Measurements from ENCODE around the gene NCK2. TPM values are rescaled to one million over a fixed set of nuclear protein-coding genes. Genes with fewer than 3 reads are reported as not detected.

The NCK2 gene
- total RNA-seq, 1 experiment from 2014 or later: 49.2 TPM

- Histone ChIP-seq H4K5ac (ENCODE audit: insufficient read length, low read depth, low read length) (no peak overlapping the region), H3K23ac (ENCODE audit: insufficient read length, low read depth, low read length) (no peak overlapping the region), H3K9ac (ENCODE audit: extremely low read depth, insufficient read length, low read length) (no peak overlapping the region), H3K18ac (ENCODE audit: insufficient read length, low read depth, low read length) (no peak overlapping the region), H4K8ac (replicated peaks; ENCODE audit: insufficient read length, low read depth, low read length) (no peak overlapping the region), H2AFZ (ENCODE audit: low read length) (no peak overlapping the region), H3K79me2 (ENCODE audit: insufficient read depth, low read length) (no peaks in the 10 kb centered on the region), H3K4me2 (ENCODE audit: insufficient read depth, insufficient read length, low read length) (no peak overlapping the region), H2AK5ac (ENCODE audit: insufficient read length, low read length) (no peak overlapping the region), H3K4ac (ENCODE audit: low read depth, low read length) (no peak overlapping the region), H2BK12ac (ENCODE audit: insufficient read length, low read depth, low read length) (no peak overlapping the region), H4K91ac (ENCODE audit: insufficient read length, low read depth, low read length) (no peak overlapping the region), H2BK120ac (ENCODE audit: low read depth, low read length, poor library complexity, severe bottlenecking) (no peak overlapping the region), H3K14ac (ENCODE audit: insufficient read depth, low read length) (no peak overlapping the region), H3K56ac (ENCODE audit: insufficient read length, low read depth, low read length) (no peak overlapping the region), H3K27me3 (ENCODE audit: insufficient read depth, low read length) (no peaks in the 10 kb centered on the region), H4K20me1 (ENCODE audit: control insufficient read depth, insufficient read depth, insufficient read length) (no peaks in the 10 kb centered on the region), H3K9me3 (ENCODE audit: control insufficient read depth, low read depth, low read length) (no peaks in the 10 kb centered on the region), H3T11ph (ENCODE audit: low read length) (no peak overlapping the region), H3K4me1 (ENCODE audit: insufficient read depth, low read length) (peaks cover 2% of the 10 kb centered on the region; the same call in 1 of the 2 replicates), H3K27ac (ENCODE audit: insufficient read length, low read depth, low read length) (no peak overlapping the region), H3K79me1 (ENCODE audit: insufficient read depth, low read depth, low read length, poor library complexity, severe bottlenecking) (no peaks in the 10 kb centered on the region), H2BK15ac (ENCODE audit: low read depth, low read length) (no peak overlapping the region), H2BK20ac (ENCODE audit: low read depth, low read length, poor library complexity, severe bottlenecking) (no peak overlapping the region), H2BK5ac (ENCODE audit: insufficient read length, low read length) (no peak overlapping the region), H3K23me2 (ENCODE audit: insufficient read length, low read depth, low read length, poor library complexity, severe bottlenecking) (no peaks in the 10 kb centered on the region)
- H3K36me3 Mint-ChIP-seq (ENCODE audit: insufficient read depth in 1 of 3, low read depth in 3 of 3): no peaks in the 10 kb centered on the region
- no peak overlapping the region for H3K4me3 Mint-ChIP-seq
- H3K9me3 Mint-ChIP-seq: no peaks in the 10 kb centered on the region
- WGBS (ENCODE audit: extremely low coverage, insufficient read length, low lambda C conversion rate): no CpG with 5 or more reads among the region's 5 CpGs
- H3K27me3 Mint-ChIP-seq (ENCODE audit: low read depth): peaks cover 8% of the 10 kb centered on the region
- TF ChIP-seq, protein P1, sequence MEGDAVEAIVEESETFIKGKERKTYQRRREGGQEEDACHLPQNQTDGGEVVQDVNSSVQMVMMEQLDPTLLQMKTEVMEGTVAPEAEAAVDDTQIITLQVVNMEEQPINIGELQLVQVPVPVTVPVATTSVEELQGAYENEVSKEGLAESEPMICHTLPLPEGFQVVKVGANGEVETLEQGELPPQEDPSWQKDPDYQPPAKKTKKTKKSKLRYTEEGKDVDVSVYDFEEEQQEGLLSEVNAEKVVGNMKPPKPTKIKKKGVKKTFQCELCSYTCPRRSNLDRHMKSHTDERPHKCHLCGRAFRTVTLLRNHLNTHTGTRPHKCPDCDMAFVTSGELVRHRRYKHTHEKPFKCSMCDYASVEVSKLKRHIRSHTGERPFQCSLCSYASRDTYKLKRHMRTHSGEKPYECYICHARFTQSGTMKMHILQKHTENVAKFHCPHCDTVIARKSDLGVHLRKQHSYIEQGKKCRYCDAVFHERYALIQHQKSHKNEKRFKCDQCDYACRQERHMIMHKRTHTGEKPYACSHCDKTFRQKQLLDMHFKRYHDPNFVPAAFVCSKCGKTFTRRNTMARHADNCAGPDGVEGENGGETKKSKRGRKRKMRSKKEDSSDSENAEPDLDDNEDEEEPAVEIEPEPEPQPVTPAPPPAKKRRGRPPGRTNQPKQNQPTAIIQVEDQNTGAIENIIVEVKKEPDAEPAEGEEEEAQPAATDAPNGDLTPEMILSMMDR (conservative IDR thresholded peaks at IDR 0.05): no peak
- H3K27ac Mint-ChIP-seq: no peak overlapping the region
- DNase-seq: no peak
- H3K4me1 Mint-ChIP-seq: peaks cover 11 to 13% of the 10 kb centered on the region in 2 experiments
These were observed 32.4 kb upstream of the NCK2 start for GRCh38 chr2:105712166-105712915.
